Pancreas (tissue), 10 donors: Measurements from ENCODE around the gene ETV3. TPM values are rescaled to one million over a fixed set of nuclear protein-coding genes. Genes with fewer than 3 reads are reported as not detected.

Experiments
- ATAC-seq, 4 donors: fragments of 200-7000 bp; cut with Tn5 transposase; one replicate each; pipeline versions ENCODE4 v1.8.0 to v1.9.1; 2020; ENCODE audit warnings: mild to moderate bottlenecking in 4 of 4, moderate library complexity in 4 of 4
- DNase-seq, 6 donors: peaks; one replicate each; pipeline ENCODE4 v3.0.0-alpha.2; 2020
- FAIRE-seq: peaks from 2 replicates; lab custom pipeline; 2012; peaks lifted over from hg19 to GRCh38; lab: Jason Lieb, UNC
- H3K27ac ChIP-seq, 4 donors: fragments of 200-600 bp; sonication (generic); 1 replicate in 3 of 4; 2 replicates in 1 of 4; pipeline versions ENCODE4 v1.5.0 to v1.8.0; 2020
- H3K27me3 ChIP-seq, 4 donors: fragments of 200-600 bp; one replicate each; pipeline ENCODE4 v1.8.0; 2021
- H3K36me3 ChIP-seq, 3 donors: fragments of 200-600 bp; sonication (generic) in 1 of 3; one replicate each; pipeline versions ENCODE4 v1.5.0 to v1.8.0; 2020 to 2021
- H3K4me1 ChIP-seq, 3 donors: fragments of 200-600 bp; one replicate each; pipeline ENCODE4 v1.8.0; 2021
- H3K4me3 ChIP-seq, 4 donors: fragments of 200-600 bp; sonication (generic) in 2 of 4; one replicate each; pipeline versions ENCODE4 v1.5.0 to v1.8.0; 2020 to 2021
- H3K9me3 ChIP-seq, 4 donors: fragments of 200-600 bp; one replicate each; pipeline ENCODE4 v1.8.0; 2021
- CTCF ChIP-seq, 4 donors: fragments of 200-600 bp; sonication (generic) in 3 of 4; IDR thresholded peaks; one replicate each; pipeline versions ENCODE4 v1.5.0 to v1.8.0; 2021; ENCODE audit warnings: antibody characterized with exemption in 4 of 4
- WGBS, 2 donors: extraction: QIAGEN DNeasy Blood & Tissue Kit; methylation state at CpG; one replicate each; pipeline ENCODE4 v1.1.7; 2013; 5-methylcytosine and 5-hydroxymethylcytosine counted together
- intact Hi-C, 3 donors: fragments of 100-400 bp; cut with DNase I; formaldehyde crosslinking; loops; one replicate each; pipeline versions ENCODE4 v1.11.1 to v1.14.2; 2022
- polyA plus RNA-seq, 2 donors: library from polyadenylated mRNA; stranded (reverse); fragments of 200-250 nt; gene quantifications; one replicate each; pipeline ENCODE4 v1.2.3, GENCODE V29; 2013
- total RNA-seq, 6 donors: library from RNA; stranded (reverse); fragmentation: NEBNext Ultra II Directional in 4 of 6; extraction: Animal tissue kit (Norgen Biotek cat#: 25700) in 4 of 6; gene quantifications; one replicate each; pipeline versions ENCODE4 v1.2.1 to v1.2.4, GENCODE V29; 2021 to 2023
- donor health status: healthy with polysubstance abuse.
- donor health status: DM: no; HTN: no; CAD: no; lungs with moderate emphysema.
- donor health status: DM: no; HTN: no; CAD: no.
- donor health status: control.
- donor health status: control.
- donor health status: Bipolar disorder and iron deficiency.
- donor health status: DM: yes; HTN: yes; CAD: no.
- donor health status: DM: no; HTN: no; CAD: no.
- donor health status: DM: no; HTN: no; CAD: no.
- donor health status: DM: yes; HTN: yes; CAD: no.

Gene ETV3
- total and polyA plus RNA-seq, 8 donors: 2.9 to 12.9 (median 7.3) TPM

GRCh38 chr1:157181258-157181657 is 43.1 kb upstream of the ETV3 start:
- H3K27ac ChIP-seq: no peak overlapping the region
- intact Hi-C loops: no loop called here
- no peak overlapping the region for H3K4me3 ChIP-seq
- no peak for TF ChIP-seq CTCF (IDR thresholded peaks at IDR 0.05)
- H3K9me3 ChIP-seq: no peaks in the 10 kb centered on the region
- no peak for FAIRE-seq
- WGBS, 2 donors: 31 to 50% methylated on average over 5 of the region's 5 CpGs
- DNase-seq: no peak
- ATAC-seq: no peak
- no peaks in the 10 kb centered on the region for H3K4me1 ChIP-seq
- no peaks in the 10 kb centered on the region for H3K36me3 ChIP-seq
- no peaks in the 10 kb centered on the region for H3K27me3 ChIP-seq

- H3K36me3 ChIP-seq: no peaks in the 10 kb centered on the region
- H3K4me1 ChIP-seq: no peaks in the 10 kb centered on the region
- ATAC-seq: no peak
- DNase-seq: no peak
- no peaks in the 10 kb centered on the region for H3K27me3 ChIP-seq
- H3K4me3 ChIP-seq: no peak overlapping the region
- no peak for FAIRE-seq
- WGBS, 2 donors: 58 to 73% methylated on average over 3 of the region's 3 CpGs
- intact Hi-C loops: no loop called here
- H3K27ac ChIP-seq: no peak overlapping the region
- H3K9me3 ChIP-seq: no peaks in the 10 kb centered on the region
- TF ChIP-seq CTCF (IDR thresholded peaks at IDR 0.05): no peak
Observed at GRCh38 chr1:157178490-157178889, 40.3 kb upstream of the ETV3 start.

GRCh38 chr1:157177733-157178394 is 39.7 kb upstream of the ETV3 start:
- no peak for ATAC-seq
- Histone ChIP-seq H3K27ac (no peak overlapping the region), H3K27me3 (no peaks in the 10 kb centered on the region), H3K36me3 (no peaks in the 10 kb centered on the region), H3K9me3 (no peaks in the 10 kb centered on the region), H3K4me1 (no peaks in the 10 kb centered on the region), H3K4me3 (no peak overlapping the region)
- no peak for TF ChIP-seq CTCF (IDR thresholded peaks at IDR 0.05)
- DNase-seq: no peak
- intact Hi-C loops: no loop called here
- FAIRE-seq: no peak
- 50 to 73% methylated on average over 4 of the region's 4 CpGs for WGBS, 2 donors

- DNase-seq: no peak
- Histone ChIP-seq H3K4me1 (no peaks in the 10 kb centered on the region), H3K4me3 (no peak overlapping the region), H3K9me3 (no peaks in the 10 kb centered on the region), H3K36me3 (no peaks in the 10 kb centered on the region), H3K27me3 (no peaks in the 10 kb centered on the region), H3K27ac (no peak overlapping the region)
- ATAC-seq: no peak
- TF ChIP-seq CTCF (IDR thresholded peaks at IDR 0.05): no peak
- 83 to 85% methylated on average over 6 of the region's 6 CpGs for WGBS, 2 donors
- intact Hi-C loops: no loop called here
- no peak for FAIRE-seq
Observed at GRCh38 chr1:157176591-157177121, 38.5 kb upstream of the ETV3 start.

- 82 to 94% methylated on average over 1 of the region's 1 CpG for WGBS, 2 donors
- intact Hi-C loops: no loop called here
- Histone ChIP-seq H3K4me1 (no peaks in the 10 kb centered on the region), H3K36me3 (no peaks in the 10 kb centered on the region), H3K27ac (no peak overlapping the region), H3K27me3 (no peaks in the 10 kb centered on the region), H3K4me3 (no peak overlapping the region), H3K9me3 (no peaks in the 10 kb centered on the region)
- no peak for TF ChIP-seq CTCF (IDR thresholded peaks at IDR 0.05)
- DNase-seq: no peak
- no peak for ATAC-seq
- no peak for FAIRE-seq
Observed at GRCh38 chr1:157176016-157176415, 37.8 kb upstream of the ETV3 start.
